HG03457 (cell line): ENCODE results near the gene UCN2.

Experiments
- ATAC-seq: cut with Tn5 transposase; IDR thresholded peaks from one replicate; pipeline ENCODE4 v1.9.1; 2021; ENCODE audit warnings: moderate number of reproducible peaks; ENCODE audit not compliant: unreplicated experiment

UCN2 gene

GRCh38 chr3:48591886-48592518 lies 28.4 kb upstream of the UCN2 start:
- no peak for ATAC-seq

GRCh38 chr3:48591436-48591835 lies 27.9 kb upstream of the UCN2 start:
- ATAC-seq: no peak

- no peak for ATAC-seq
Measured at GRCh38 chr3:48588230-48588629, 24.6 kb upstream of the UCN2 start.

- no peak for ATAC-seq
Measured at GRCh38 chr3:48587686-48588085, 24.1 kb upstream of the UCN2 start.

GRCh38 chr3:48585411-48585810 lies 21.8 kb upstream of the UCN2 start:
- no peak for ATAC-seq

GRCh38 chr3:48584836-48585235 lies 21.3 kb upstream of the UCN2 start:
- ATAC-seq: no peak

GRCh38 chr3:48581621-48582481 lies 18.3 kb upstream of the UCN2 start:
- no peak for ATAC-seq

- ATAC-seq: no peak
Measured at GRCh38 chr3:48576647-48577046, 13.1 kb upstream of the UCN2 start.

- no peak for ATAC-seq
Measured at GRCh38 chr3:48575366-48575765, 11.8 kb upstream of the UCN2 start.

- no peak for ATAC-seq
Measured at GRCh38 chr3:48573973-48574585, 10.5 kb upstream of the UCN2 start.

GRCh38 chr3:48572517-48572916 lies 8.9 kb upstream of the UCN2 start:
- ATAC-seq: no peak

- no peak for ATAC-seq
Measured at GRCh38 chr3:48571938-48572337, 8.4 kb upstream of the UCN2 start.

GRCh38 chr3:48569808-48570450 lies 6.3 kb upstream of the UCN2 start:
- no peak for ATAC-seq

GRCh38 chr3:48569400-48569799 lies 5.8 kb upstream of the UCN2 start:
- ATAC-seq: no peak

- ATAC-seq: no peak
Measured at GRCh38 chr3:48568476-48568875, 4.9 kb upstream of the UCN2 start.

GRCh38 chr3:48567500-48567899 lies 3.9 kb upstream of the UCN2 start:
- ATAC-seq: no peak

GRCh38 chr3:48567090-48567489 lies 3.5 kb upstream of the UCN2 start:
- ATAC-seq: no peak

- no peak for ATAC-seq
Measured at GRCh38 chr3:48566401-48566760, 2.8 kb upstream of the UCN2 start.

GRCh38 chr3:48565591-48566400 lies 2.2 kb upstream of the UCN2 start:
- ATAC-seq: no peak

- ATAC-seq: no peak
Measured at GRCh38 chr3:48565186-48565585, 1.6 kb upstream of the UCN2 start.

- no peak for ATAC-seq
Measured at GRCh38 chr3:48564667-48565066, 1.1 kb upstream of the UCN2 start.
